Hepatocyte (in vitro differentiated cells): ENCODE results near the gene PKLR.

Source experiments
- EZH2 ChIP-seq: fragments of 200-600 bp; sonication (generic); IDR thresholded peaks from 2 replicates; pipeline ENCODE4 v1.6.1; 2016; ENCODE audit warnings: antibody characterized with exemption, mild to moderate bottlenecking, borderline replicate concordance
- TF ChIP-seq, protein P1 (sequence below): fragments of 200-600 bp; sonication (generic); IDR thresholded peaks from 2 replicates; pipeline ENCODE4 v1.5.1; 2016; ENCODE audit warnings: antibody characterized with exemption, mild to moderate bottlenecking; ENCODE audit not compliant: poor library complexity

DNA sequence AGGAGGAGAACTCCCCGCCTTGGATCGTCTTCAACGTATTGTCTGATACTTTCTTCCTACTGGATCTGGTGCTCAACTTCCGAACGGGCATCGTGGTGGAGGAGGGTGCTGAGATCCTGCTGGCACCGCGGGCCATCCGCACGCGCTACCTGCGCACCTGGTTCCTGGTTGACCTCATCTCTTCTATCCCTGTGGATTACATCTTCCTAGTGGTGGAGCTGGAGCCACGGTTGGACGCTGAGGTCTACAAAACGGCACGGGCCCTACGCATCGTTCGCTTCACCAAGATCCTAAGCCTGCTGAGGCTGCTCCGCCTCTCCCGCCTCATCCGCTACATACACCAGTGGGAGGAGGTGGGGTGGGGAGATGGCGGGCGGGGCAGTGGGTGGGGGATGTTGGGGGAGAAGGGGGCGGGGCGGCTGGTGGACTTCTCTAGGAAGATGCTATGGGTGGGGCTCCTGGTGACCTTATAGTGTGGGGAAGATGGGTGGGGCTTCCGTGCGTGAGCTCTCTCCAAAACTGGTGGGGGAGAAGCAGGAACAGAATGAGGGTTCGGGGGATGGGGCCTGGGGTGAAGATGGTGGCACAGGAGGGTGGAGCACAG is 18.6 kb downstream of the PKLR start:
- TF ChIP-seq, protein P1, sequence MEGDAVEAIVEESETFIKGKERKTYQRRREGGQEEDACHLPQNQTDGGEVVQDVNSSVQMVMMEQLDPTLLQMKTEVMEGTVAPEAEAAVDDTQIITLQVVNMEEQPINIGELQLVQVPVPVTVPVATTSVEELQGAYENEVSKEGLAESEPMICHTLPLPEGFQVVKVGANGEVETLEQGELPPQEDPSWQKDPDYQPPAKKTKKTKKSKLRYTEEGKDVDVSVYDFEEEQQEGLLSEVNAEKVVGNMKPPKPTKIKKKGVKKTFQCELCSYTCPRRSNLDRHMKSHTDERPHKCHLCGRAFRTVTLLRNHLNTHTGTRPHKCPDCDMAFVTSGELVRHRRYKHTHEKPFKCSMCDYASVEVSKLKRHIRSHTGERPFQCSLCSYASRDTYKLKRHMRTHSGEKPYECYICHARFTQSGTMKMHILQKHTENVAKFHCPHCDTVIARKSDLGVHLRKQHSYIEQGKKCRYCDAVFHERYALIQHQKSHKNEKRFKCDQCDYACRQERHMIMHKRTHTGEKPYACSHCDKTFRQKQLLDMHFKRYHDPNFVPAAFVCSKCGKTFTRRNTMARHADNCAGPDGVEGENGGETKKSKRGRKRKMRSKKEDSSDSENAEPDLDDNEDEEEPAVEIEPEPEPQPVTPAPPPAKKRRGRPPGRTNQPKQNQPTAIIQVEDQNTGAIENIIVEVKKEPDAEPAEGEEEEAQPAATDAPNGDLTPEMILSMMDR = no peak
- no peak for TF ChIP-seq EZH2
